Stimulated activated CD8-positive, alpha-beta memory T cell treated with anti-CD3 and anti-CD28 coated beads, Interleukin-15, amount 100 ng/mL, for 24 hours (primary cell): ENCODE measurements around the gene C9orf85.
A peak's percentile ranks its signal among the peaks of the same experiment; 100 is the strongest.

Experiments used
- DNase-seq: peaks from one replicate; pipeline ENCODE4 v3.0.0-alpha.2; 2020; ENCODE audit warnings: low read depth

The C9orf85 gene

GRCh38 chr9:71904076-71904475, 7.4 kb upstream of the C9orf85 start:
- DNase-seq: no peak

GRCh38 chr9:71908825-71909224, 2.6 kb upstream of the C9orf85 start:
- no peak for DNase-seq

- peak; percentile 16 for DNase-seq
Observed at GRCh38 chr9:71909887-71910649, 1.4 kb upstream of the C9orf85 start.

- DNase-seq: no peak
Observed at GRCh38 chr9:71910650-71911060, 784 bp upstream of the C9orf85 start.

- no peak for DNase-seq
Observed at GRCh38 chr9:71911908-71912335, 483 bp downstream of the C9orf85 start.

GRCh38 chr9:71915495-71915894, 4.1 kb downstream of the C9orf85 start:
- no peak for DNase-seq

- DNase-seq: no peak
Observed at GRCh38 chr9:71916834-71917534, 5.5 kb downstream of the C9orf85 start.

GRCh38 chr9:71918419-71918818, 7.0 kb downstream of the C9orf85 start:
- DNase-seq: no peak

- DNase-seq: no peak
Observed at GRCh38 chr9:71920456-71921189, 9.2 kb downstream of the C9orf85 start.

GRCh38 chr9:71921190-71921814, 9.9 kb downstream of the C9orf85 start:
- DNase-seq: no peak

- DNase-seq: no peak
Observed at GRCh38 chr9:71924576-71924975, 13.1 kb downstream of the C9orf85 start.

- DNase-seq: no peak
Observed at GRCh38 chr9:71925834-71926233, 14.4 kb downstream of the C9orf85 start.

- no peak for DNase-seq
Observed at GRCh38 chr9:71928376-71928775, 16.9 kb downstream of the C9orf85 start.

GRCh38 chr9:71928806-71929205, 17.4 kb downstream of the C9orf85 start:
- DNase-seq: no peak

- no peak for DNase-seq
Observed at GRCh38 chr9:71929223-71929622, 17.8 kb downstream of the C9orf85 start.

GRCh38 chr9:71929791-71930440, 18.5 kb downstream of the C9orf85 start:
- DNase-seq: no peak

GRCh38 chr9:71931166-71931565, 19.7 kb downstream of the C9orf85 start:
- no peak for DNase-seq

GRCh38 chr9:71936066-71936465, 24.6 kb downstream of the C9orf85 start:
- DNase-seq: no peak

- DNase-seq: no peak
Observed at GRCh38 chr9:71937070-71937625, 25.7 kb downstream of the C9orf85 start.

- no peak for DNase-seq
Observed at GRCh38 chr9:71937898-71938297, 26.5 kb downstream of the C9orf85 start.

- no peak for DNase-seq
Observed at GRCh38 chr9:71941060-71941568, 29.7 kb downstream of the C9orf85 start.
